HL-60 (cell line): ENCODE measurements around the gene SPEF1.

Experiments
- DNase-seq, 2 experiments: peaks; one replicate each; pipeline ENCODE4 v3.0.0-alpha.2; 2010 to 2020; ENCODE audit warnings: low read depth in 1 of 2, low spot score in 1 of 2
- H3K27ac ChIP-seq: fragments of 250-450 bp; sonication (Bioruptor Pico); replicated peaks from 2 replicates; pipeline ENCODE4 v1.5.1; 2020; ENCODE audit warnings: mild to moderate bottlenecking, moderate library complexity
- H3K27me3 ChIP-seq: fragments of 250-450 bp; sonication (Bioruptor Pico); 2 replicates; pipeline ENCODE4 v1.5.1; 2021; ENCODE audit warnings: mild to moderate bottlenecking, moderate library complexity; ENCODE audit not compliant: insufficient read depth, poor library complexity, severe bottlenecking
- H3K4me3 ChIP-seq: replicated peaks from 2 replicates; pipeline ENCODE4 v1.5.1; 2011; ENCODE audit warnings: mild to moderate bottlenecking, control low read depth, low read length; ENCODE audit not compliant: insufficient read depth
- GABPA ChIP-seq: IDR thresholded peaks from 2 replicates; pipeline ENCODE4 v1.6.1; 2012; ENCODE audit warnings: low read depth
- POLR2AphosphoS5 ChIP-seq: IDR thresholded peaks from 2 replicates; pipeline ENCODE4 v1.6.1; 2012; ENCODE audit warnings: low read depth
- SPI1 ChIP-seq: IDR thresholded peaks from 2 replicates; pipeline ENCODE4 v1.6.1; 2012; ENCODE audit warnings: low read depth, mild to moderate bottlenecking, borderline replicate concordance
- TF ChIP-seq, protein P1 (sequence below): IDR thresholded peaks from 2 replicates; pipeline ENCODE4 v1.6.1; 2012; ENCODE audit warnings: low read depth; ENCODE audit not compliant: insufficient replicate concordance
- TF ChIP-seq, protein P2 (sequence below): IDR thresholded peaks from one replicate; pipeline ENCODE4 v1.5.1; 2011; ENCODE audit warnings: low read length, control low read depth, inconsistent platforms; ENCODE audit not compliant: insufficient read depth

SPEF1 gene

DNA sequence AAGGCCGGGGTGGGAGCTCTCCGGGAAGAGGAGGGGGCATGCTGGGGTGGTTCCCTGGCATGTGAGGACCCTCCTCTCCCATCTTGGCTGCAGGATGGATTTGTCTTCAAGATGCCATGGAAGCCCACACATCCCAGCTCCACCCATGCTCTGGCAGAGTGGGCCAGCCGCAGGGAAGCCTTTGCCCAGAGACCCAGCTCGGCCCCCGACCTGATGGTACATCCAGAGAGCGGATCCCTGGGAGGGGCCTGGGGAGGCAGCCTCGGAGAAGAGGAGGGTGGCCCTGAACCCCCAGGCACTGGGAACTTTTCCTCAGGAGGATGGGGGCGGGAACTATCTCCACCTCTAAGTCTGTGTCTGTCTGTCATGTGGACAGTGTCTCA, 19.6 kb upstream of the SPEF1 start:
- H3K27ac ChIP-seq, result no peak overlapping the region
- no peak overlapping the region for H3K4me3 ChIP-seq
- no peak for DNase-seq
- H3K27me3 ChIP-seq, result no peaks in the 10 kb centered on the region
- TF ChIP-seq, protein P1, sequence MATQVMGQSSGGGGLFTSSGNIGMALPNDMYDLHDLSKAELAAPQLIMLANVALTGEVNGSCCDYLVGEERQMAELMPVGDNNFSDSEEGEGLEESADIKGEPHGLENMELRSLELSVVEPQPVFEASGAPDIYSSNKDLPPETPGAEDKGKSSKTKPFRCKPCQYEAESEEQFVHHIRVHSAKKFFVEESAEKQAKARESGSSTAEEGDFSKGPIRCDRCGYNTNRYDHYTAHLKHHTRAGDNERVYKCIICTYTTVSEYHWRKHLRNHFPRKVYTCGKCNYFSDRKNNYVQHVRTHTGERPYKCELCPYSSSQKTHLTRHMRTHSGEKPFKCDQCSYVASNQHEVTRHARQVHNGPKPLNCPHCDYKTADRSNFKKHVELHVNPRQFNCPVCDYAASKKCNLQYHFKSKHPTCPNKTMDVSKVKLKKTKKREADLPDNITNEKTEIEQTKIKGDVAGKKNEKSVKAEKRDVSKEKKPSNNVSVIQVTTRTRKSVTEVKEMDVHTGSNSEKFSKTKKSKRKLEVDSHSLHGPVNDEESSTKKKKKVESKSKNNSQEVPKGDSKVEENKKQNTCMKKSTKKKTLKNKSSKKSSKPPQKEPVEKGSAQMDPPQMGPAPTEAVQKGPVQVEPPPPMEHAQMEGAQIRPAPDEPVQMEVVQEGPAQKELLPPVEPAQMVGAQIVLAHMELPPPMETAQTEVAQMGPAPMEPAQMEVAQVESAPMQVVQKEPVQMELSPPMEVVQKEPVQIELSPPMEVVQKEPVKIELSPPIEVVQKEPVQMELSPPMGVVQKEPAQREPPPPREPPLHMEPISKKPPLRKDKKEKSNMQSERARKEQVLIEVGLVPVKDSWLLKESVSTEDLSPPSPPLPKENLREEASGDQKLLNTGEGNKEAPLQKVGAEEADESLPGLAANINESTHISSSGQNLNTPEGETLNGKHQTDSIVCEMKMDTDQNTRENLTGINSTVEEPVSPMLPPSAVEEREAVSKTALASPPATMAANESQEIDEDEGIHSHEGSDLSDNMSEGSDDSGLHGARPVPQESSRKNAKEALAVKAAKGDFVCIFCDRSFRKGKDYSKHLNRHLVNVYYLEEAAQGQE, result no peak
- TF ChIP-seq, protein P2, sequence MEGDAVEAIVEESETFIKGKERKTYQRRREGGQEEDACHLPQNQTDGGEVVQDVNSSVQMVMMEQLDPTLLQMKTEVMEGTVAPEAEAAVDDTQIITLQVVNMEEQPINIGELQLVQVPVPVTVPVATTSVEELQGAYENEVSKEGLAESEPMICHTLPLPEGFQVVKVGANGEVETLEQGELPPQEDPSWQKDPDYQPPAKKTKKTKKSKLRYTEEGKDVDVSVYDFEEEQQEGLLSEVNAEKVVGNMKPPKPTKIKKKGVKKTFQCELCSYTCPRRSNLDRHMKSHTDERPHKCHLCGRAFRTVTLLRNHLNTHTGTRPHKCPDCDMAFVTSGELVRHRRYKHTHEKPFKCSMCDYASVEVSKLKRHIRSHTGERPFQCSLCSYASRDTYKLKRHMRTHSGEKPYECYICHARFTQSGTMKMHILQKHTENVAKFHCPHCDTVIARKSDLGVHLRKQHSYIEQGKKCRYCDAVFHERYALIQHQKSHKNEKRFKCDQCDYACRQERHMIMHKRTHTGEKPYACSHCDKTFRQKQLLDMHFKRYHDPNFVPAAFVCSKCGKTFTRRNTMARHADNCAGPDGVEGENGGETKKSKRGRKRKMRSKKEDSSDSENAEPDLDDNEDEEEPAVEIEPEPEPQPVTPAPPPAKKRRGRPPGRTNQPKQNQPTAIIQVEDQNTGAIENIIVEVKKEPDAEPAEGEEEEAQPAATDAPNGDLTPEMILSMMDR, result no peak
- TF ChIP-seq POLR2AphosphoS5 (no peak), SPI1 (no peak), GABPA (no peak)

DNA sequence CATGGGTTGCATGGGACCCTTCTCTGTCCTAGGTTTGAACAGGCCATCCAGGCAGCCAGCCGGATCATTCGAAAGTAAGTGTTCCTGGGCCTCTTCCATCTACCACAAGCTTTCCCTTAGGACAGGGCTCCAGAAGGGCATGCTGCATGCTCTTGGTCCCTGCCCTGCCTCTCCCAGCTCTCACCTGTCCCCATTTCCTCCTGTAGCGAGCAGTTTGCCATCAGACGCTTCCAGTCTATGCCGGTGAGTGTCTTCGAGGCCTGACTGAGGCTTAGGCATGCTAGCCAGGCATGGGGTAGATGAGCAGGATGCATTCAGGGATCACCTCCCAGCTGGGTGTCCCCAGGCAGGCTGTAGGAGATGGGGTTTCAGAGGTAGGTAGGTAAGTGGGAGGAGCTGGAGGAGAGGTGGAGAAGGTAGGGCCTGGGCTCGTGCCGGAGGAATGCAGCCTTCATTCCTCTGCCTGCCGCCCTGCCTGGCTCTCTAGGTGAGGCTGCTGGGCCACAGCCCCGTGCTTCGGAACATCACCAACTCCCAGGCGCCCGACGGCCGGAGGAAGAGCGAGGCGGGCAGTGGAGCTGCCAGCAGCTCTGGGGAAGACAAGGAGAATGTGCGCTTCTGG, 19.1 kb upstream of the SPEF1 start:
- H3K27me3 ChIP-seq, result no peaks in the 10 kb centered on the region
- no peak for DNase-seq
- H3K27ac ChIP-seq, result no peak overlapping the region
- TF ChIP-seq, protein P1, result no peak
- TF ChIP-seq GABPA (no peak), SPI1 (no peak), POLR2AphosphoS5 (no peak)
- TF ChIP-seq, protein P2, result no peak
- H3K4me3 ChIP-seq, result no peak overlapping the region

DNA sequence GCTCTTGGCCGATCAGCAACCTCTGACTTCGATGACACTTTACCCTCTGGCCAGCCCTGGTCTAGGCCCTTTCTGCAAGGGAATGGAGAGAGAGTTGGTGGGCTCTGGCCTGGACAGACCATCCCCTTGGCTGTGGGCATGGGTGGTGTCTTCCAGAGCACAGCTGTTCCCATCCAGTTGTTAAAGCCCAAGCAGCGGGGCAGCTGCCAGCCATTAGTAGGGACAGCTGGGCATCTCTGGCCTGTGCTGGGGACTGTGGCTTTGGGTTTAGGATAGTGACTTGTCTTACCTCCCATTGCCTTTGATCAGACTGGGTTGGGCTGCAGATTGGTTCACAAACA, 17.6 kb upstream of the SPEF1 start:
- Histone ChIP-seq H3K27me3 (no peaks in the 10 kb centered on the region), H3K27ac (no peak overlapping the region), H3K4me3 (no peak overlapping the region)
- no peak for DNase-seq
- TF ChIP-seq, protein P2, result no peak
- TF ChIP-seq SPI1, result no peak
- TF ChIP-seq POLR2AphosphoS5, result no peak
- TF ChIP-seq, protein P1, result no peak
- no peak for TF ChIP-seq GABPA
